ENCODE data around the gene INSIG1.

GRCh38 chr7:155313096-155313495, 15.4 kb downstream of the INSIG1 start:
- no peak for TF ChIP-seq CTCF (IDR thresholded peaks at IDR 0.05)
- TF ChIP-seq POLR2A (IDR thresholded peaks at IDR 0.05): no peak

Data from esophagus squamous epithelium (tissue), 4 donors.